ENCODE results near the gene PYGL. TPM values are rescaled to one million over a fixed set of nuclear protein-coding genes. Genes with fewer than 3 reads are reported as not detected.
"Not testable (repeated sequence)": the region's sequence is repeated elsewhere in the genome, so short reads cannot be mapped to it uniquely, and the experiment has no call there.

Gene PYGL
- polyA plus RNA-seq, 1 of the 3 experiments (the other 2 are of a cell fraction): 60.2 TPM

GRCh38 chr14:50896421-50896820 is 47.9 kb downstream of the PYGL start:
- H2AFZ ChIP-seq (ENCODE audit: low read depth); POLR2A ChIA-PET; H3K4me3 ChIP-seq (ENCODE audit: low read depth in 2 of 2, low read length in 1 of 2); H3K9me3 ChIP-seq; H3K4me1 ChIP-seq (ENCODE audit: control insufficient read depth in 1 of 2, insufficient read depth in 2 of 2, low read depth in 1 of 2, low read length in 1 of 2); CTCF ChIA-PET; H3K9me2 ChIP-seq; DNase-seq; H3K79me2 ChIP-seq (ENCODE audit: insufficient read depth); H3K9ac ChIP-seq; H3K36me3 ChIP-seq (replicated peaks in 1 of 2; ENCODE audit: control insufficient read depth in 1 of 2, insufficient read depth in 2 of 2, low read length in 1 of 2); H4K20me1 ChIP-seq (ENCODE audit: insufficient read depth); H3K4me2 ChIP-seq; H3K27ac ChIP-seq (ENCODE audit: low read depth in 2 of 2, low read length in 1 of 2); H3F3A ChIP-seq (replicated peaks; ENCODE audit: insufficient read depth); H3K27me3 ChIP-seq (ENCODE audit: insufficient read depth): not testable (repeated sequence)
- 93% methylated on average over 5 of the region's 7 CpGs for WGBS (ENCODE audit: low lambda C conversion rate)

GRCh38 chr14:50892255-50892654 is 52.0 kb downstream of the PYGL start:
- H3K4me1 ChIP-seq (ENCODE audit: control insufficient read depth in 1 of 2, insufficient read depth in 2 of 2, low read depth in 1 of 2, low read length in 1 of 2): peaks cover 0 to 2% of the 10 kb centered on the region in 2 experiments; a peak in 2 of 4 replicates
- no peak overlapping the region for H3K27ac ChIP-seq (ENCODE audit: low read depth in 2 of 2, low read length in 1 of 2)
- no peaks in the 10 kb centered on the region for H3K27me3 ChIP-seq (ENCODE audit: insufficient read depth)
- 95% methylated on average over 5 of the region's 5 CpGs for WGBS (ENCODE audit: low lambda C conversion rate)
- ChIA-PET POLR2A (no interaction called here), CTCF (no interaction called here)
- no peak overlapping the region for H3K4me2 ChIP-seq
- DNase-seq: no peak
- no peak overlapping the region for H2AFZ ChIP-seq (ENCODE audit: low read depth)
- no peaks in the 10 kb centered on the region for H3K79me2 ChIP-seq (ENCODE audit: insufficient read depth)
- no peak overlapping the region for H3K9ac ChIP-seq
- no peaks in the 10 kb centered on the region for H3F3A ChIP-seq (replicated peaks; ENCODE audit: insufficient read depth)
- H3K9me2 ChIP-seq: no peaks in the 10 kb centered on the region
- H3K9me3 ChIP-seq: no peaks in the 10 kb centered on the region
- TF ChIP-seq CHD2 (IDR thresholded peaks at IDR 0.05; ENCODE audit: low read length, partially characterized antibody): no peak
- no peak for TF ChIP-seq REST (IDR thresholded peaks at IDR 0.05; ENCODE audit: low read depth, low read length)
- TF ChIP-seq MEF2A (IDR thresholded peaks at IDR 0.05; ENCODE audit: borderline replicate concordance, low read depth): no peak
- no peak for TF ChIP-seq FOSL2 (IDR thresholded peaks at IDR 0.05; ENCODE audit: borderline replicate concordance, low read depth)
- no peak for TF ChIP-seq JUND (IDR thresholded peaks at IDR 0.05)
- no peak for TF ChIP-seq NFIC (IDR thresholded peaks at IDR 0.05; ENCODE audit: borderline replicate concordance)
- TF ChIP-seq RXRA (IDR thresholded peaks at IDR 0.05; ENCODE audit: borderline replicate concordance, low read depth): no peak
- TF ChIP-seq FOXJ3 (CRISPR knock-in tag; IDR thresholded peaks at IDR 0.05): no peak
- TF ChIP-seq SMC3 (IDR thresholded peaks at IDR 0.05; ENCODE audit: low read depth, low read length): no peak
- no peak for TF ChIP-seq USF2 (IDR thresholded peaks at IDR 0.05; ENCODE audit: borderline replicate concordance, low read depth, low read length)
- no peak overlapping the region for H3K4me3 ChIP-seq (ENCODE audit: low read depth in 2 of 2, low read length in 1 of 2)
- H4K20me1 ChIP-seq (ENCODE audit: insufficient read depth): no peaks in the 10 kb centered on the region
- no peaks in the 10 kb centered on the region for H3K36me3 ChIP-seq (replicated peaks in 1 of 2; ENCODE audit: control insufficient read depth in 1 of 2, insufficient read depth in 2 of 2, low read length in 1 of 2)

Measured in SK-N-SH (cell line).